OCI-LY7 (cell line): ENCODE data around the gene ANKRD13D. TPM values are rescaled to one million over a fixed set of nuclear protein-coding genes. Genes with fewer than 3 reads are reported as not detected.

Experiments
- BruUV-seq: library from RNA; stranded (reverse); fragments of 400-500 nt; replicated peaks from 2 replicates; lab custom pipeline; 2021; lab: Mats Ljungman, UMichigan
- CTCF ChIA-PET: fragments of 300-600 bp; sonication (Branson Sonifier 250); formaldehyde crosslinking; loops from one replicate; lab custom pipeline; 2022; ENCODE audit warnings: antibody characterized with exemption; ENCODE audit not compliant: unreplicated experiment; lab: Charles Lee
- POLR2A ChIA-PET: fragments of 300-600 bp; sonication (Branson Sonifier 250); formaldehyde crosslinking; loops from one replicate; lab custom pipeline; 2022; ENCODE audit warnings: antibody characterized with exemption; lab: Charles Lee
- DNase-seq: peaks from one replicate; pipeline ENCODE4 v3.0.0-alpha.2; 2015; ENCODE audit warnings: low spot score
- H2AFZ ChIP-seq: fragments of 200-600 bp; sonication (generic), shearing (Covaris generic); 2 replicates; pipeline ENCODE4 v1.6.1; 2014; ENCODE audit warnings: mild to moderate bottlenecking, antibody characterized with exemption, low read length, moderate library complexity
- H3K27ac ChIP-seq: fragments of 200-600 bp; sonication (generic); 2 replicates; pipeline ENCODE4 v1.5.1; 2014; ENCODE audit warnings: mixed run types, low read depth, mild to moderate bottlenecking, moderate library complexity, low read length, inconsistent platforms; ENCODE audit not compliant: poor library complexity, severe bottlenecking
- H3K36me3 ChIP-seq: fragments of 200-600 bp; sonication (generic); 2 replicates; pipeline ENCODE4 v1.6.1; 2014; ENCODE audit warnings: mild to moderate bottlenecking, antibody characterized with exemption, low read length, moderate library complexity, mixed read lengths; ENCODE audit not compliant: insufficient read depth
- H3K4me1 ChIP-seq: fragments of 200-600 bp; sonication (generic); 2 replicates; pipeline ENCODE4 v1.5.1; 2014; ENCODE audit warnings: mild to moderate bottlenecking, low read length; ENCODE audit not compliant: insufficient read depth, poor library complexity, severe bottlenecking
- H3K4me2 ChIP-seq: fragments of 200-600 bp; sonication (generic); 2 replicates; pipeline ENCODE4 v1.6.1; 2014; ENCODE audit warnings: mild to moderate bottlenecking, low read length
- H3K4me3 ChIP-seq: fragments of 200-600 bp; sonication (generic); 2 replicates; pipeline ENCODE4 v1.5.1; 2014; ENCODE audit warnings: mild to moderate bottlenecking, low read depth, low read length; ENCODE audit not compliant: poor library complexity, severe bottlenecking
- H3K79me2 ChIP-seq: fragments of 200-600 bp; sonication (generic); 2 replicates; pipeline ENCODE4 v1.6.1; 2016; ENCODE audit warnings: low read depth, mild to moderate bottlenecking, low read length, moderate library complexity, mixed read lengths; ENCODE audit not compliant: insufficient read depth
- H3K9me2 ChIP-seq: fragments of 200-600 bp; sonication (generic); 2 replicates; pipeline ENCODE4 v1.6.1; 2016; ENCODE audit warnings: mild to moderate bottlenecking, low read length, mixed read lengths; ENCODE audit not compliant: insufficient read depth
- H3K9me3 ChIP-seq: fragments of 200-600 bp; sonication (generic); 2 replicates; pipeline ENCODE4 v1.6.1; 2014; ENCODE audit warnings: mild to moderate bottlenecking, mixed run types, low read length, mixed read lengths
- H4K20me1 ChIP-seq: fragments of 200-600 bp; sonication (generic); 2 replicates; pipeline ENCODE4 v1.6.1; 2014; ENCODE audit warnings: mild to moderate bottlenecking, antibody characterized with exemption, low read length, moderate library complexity, mixed read lengths; ENCODE audit not compliant: insufficient read depth
- EZH2phosphoT487 ChIP-seq: fragments of 200-600 bp; sonication (generic); IDR thresholded peaks from 2 replicates; pipeline ENCODE4 v1.6.1; 2018; ENCODE audit warnings: low read depth, borderline replicate concordance, mild to moderate bottlenecking, mixed run types, antibody characterized with exemption, low read length, moderate library complexity, mixed read lengths
- intact Hi-C: fragments of 100-400 bp; cut with micrococcal nuclease; formaldehyde crosslinking; loops from one replicate; pipeline ENCODE4 v1.10.0; 2022; ENCODE audit not compliant: unreplicated experiment
- total RNA-seq, 2 experiments: library from RNA; depleted of rRNA in 1 of 2; stranded (reverse); fragments of >200 nt in 1 of 2; shearing (Covaris generic) in 1 of 2; gene quantifications; 2 replicates each; pipeline ENCODE4 v1.2.3, GENCODE V29; 2014 to 2022
- TF ChIP-seq, protein P1 (sequence below): fragments of 200-600 bp; sonication (generic); conservative IDR thresholded peaks from 2 replicates; pipeline ENCODE4 v1.5.1; 2014; ENCODE audit warnings: mild to moderate bottlenecking, antibody characterized with exemption, low read length, moderate library complexity, mixed read lengths

The ANKRD13D gene
- total RNA-seq, 2 experiments from 2014 or later, result 119 to 136 TPM

- TF ChIP-seq EZH2phosphoT487, result no peak
- TF ChIP-seq, protein P1, sequence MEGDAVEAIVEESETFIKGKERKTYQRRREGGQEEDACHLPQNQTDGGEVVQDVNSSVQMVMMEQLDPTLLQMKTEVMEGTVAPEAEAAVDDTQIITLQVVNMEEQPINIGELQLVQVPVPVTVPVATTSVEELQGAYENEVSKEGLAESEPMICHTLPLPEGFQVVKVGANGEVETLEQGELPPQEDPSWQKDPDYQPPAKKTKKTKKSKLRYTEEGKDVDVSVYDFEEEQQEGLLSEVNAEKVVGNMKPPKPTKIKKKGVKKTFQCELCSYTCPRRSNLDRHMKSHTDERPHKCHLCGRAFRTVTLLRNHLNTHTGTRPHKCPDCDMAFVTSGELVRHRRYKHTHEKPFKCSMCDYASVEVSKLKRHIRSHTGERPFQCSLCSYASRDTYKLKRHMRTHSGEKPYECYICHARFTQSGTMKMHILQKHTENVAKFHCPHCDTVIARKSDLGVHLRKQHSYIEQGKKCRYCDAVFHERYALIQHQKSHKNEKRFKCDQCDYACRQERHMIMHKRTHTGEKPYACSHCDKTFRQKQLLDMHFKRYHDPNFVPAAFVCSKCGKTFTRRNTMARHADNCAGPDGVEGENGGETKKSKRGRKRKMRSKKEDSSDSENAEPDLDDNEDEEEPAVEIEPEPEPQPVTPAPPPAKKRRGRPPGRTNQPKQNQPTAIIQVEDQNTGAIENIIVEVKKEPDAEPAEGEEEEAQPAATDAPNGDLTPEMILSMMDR, result no peak
- no peak overlapping the region for H3K27ac ChIP-seq
- no TSS peak for BruUV-seq
- H3K4me2 ChIP-seq, result no peak overlapping the region
- no peaks in the 10 kb centered on the region for H3K4me1 ChIP-seq
- H3K9me3 ChIP-seq, result peaks cover 18% of the 10 kb centered on the region
- no peaks in the 10 kb centered on the region for H4K20me1 ChIP-seq
- H3K79me2 ChIP-seq, result peaks cover 3% of the 10 kb centered on the region; the same call in 1 of the 2 replicates
- DNase-seq, result no peak
- ChIA-PET CTCF (no interaction called here), POLR2A (no interaction called here)
- no peaks in the 10 kb centered on the region for H3K9me2 ChIP-seq
- intact Hi-C loops, result no loop called here
- no peak overlapping the region for H3K4me3 ChIP-seq
- H3K36me3 ChIP-seq, result peaks cover 88% of the 10 kb centered on the region
- no peak overlapping the region for H2AFZ ChIP-seq
Observed at GRCh38 chr11:67299471-67300191, 10.5 kb downstream of the ANKRD13D start.

GRCh38 chr11:67300256-67300755 is 11.2 kb downstream of the ANKRD13D start:
- H3K36me3 ChIP-seq, result peaks cover 81% of the 10 kb centered on the region
- peaks cover 13% of the 10 kb centered on the region for H3K9me3 ChIP-seq
- H3K79me2 ChIP-seq, result peaks cover 3% of the 10 kb centered on the region; the same call in 1 of the 2 replicates
- H2AFZ ChIP-seq, result no peak overlapping the region
- intact Hi-C loops, result no loop called here
- no peaks in the 10 kb centered on the region for H4K20me1 ChIP-seq
- H3K9me2 ChIP-seq, result no peaks in the 10 kb centered on the region
- no peaks in the 10 kb centered on the region for H3K4me1 ChIP-seq
- H3K4me2 ChIP-seq, result no peak overlapping the region
- no peak for DNase-seq
- no peak overlapping the region for H3K27ac ChIP-seq
- TF ChIP-seq, protein P1, result no peak
- TF ChIP-seq EZH2phosphoT487, result no peak
- ChIA-PET CTCF (no interaction called here), POLR2A (no interaction called here)
- H3K4me3 ChIP-seq, result no peak overlapping the region
- no TSS peak for BruUV-seq

GRCh38 chr11:67300756-67301312 is 11.7 kb downstream of the ANKRD13D start:
- no peak for DNase-seq
- Histone ChIP-seq H3K36me3 (peaks cover 76% of the 10 kb centered on the region), H3K9me3 (peaks cover 8% of the 10 kb centered on the region), H2AFZ (no peak overlapping the region), H3K79me2 (peaks cover 2% of the 10 kb centered on the region; the same call in 1 of the 2 replicates), H3K27ac (no peak overlapping the region), H3K4me2 (no peak overlapping the region), H3K9me2 (no peaks in the 10 kb centered on the region), H3K4me3 (no peak overlapping the region), H4K20me1 (no peaks in the 10 kb centered on the region), H3K4me1 (no peaks in the 10 kb centered on the region)
- ChIA-PET CTCF (no interaction called here), POLR2A (no interaction called here)
- no TSS peak for BruUV-seq
- no peak for TF ChIP-seq EZH2phosphoT487
- TF ChIP-seq, protein P1, result no peak
- intact Hi-C loops, result no loop called here
